ENCODE results near the gene BCAP29. TPM values are rescaled to one million over a fixed set of nuclear protein-coding genes. Genes with fewer than 3 reads are reported as not detected.

BCAP29 gene
- total and polyA plus RNA-seq, 2 of the 8 experiments (the other 6 are each of a cell fraction or from before 2014, with no cell fraction given) = 6.8 to 18.1 TPM

GRCh38 chr7:107609811-107610261, 29.8 kb downstream of the BCAP29 start:
- H3K36me3 ChIP-seq (ENCODE audit: control insufficient read depth in 2 of 4, insufficient read depth in 4 of 4, low read length in 3 of 4) = no peaks in the 10 kb centered on the region; a peak in 1 of 8 replicates
- H2BK120ac ChIP-seq (replicated peaks; ENCODE audit: low read depth, low read length) = no peak overlapping the region
- no peak overlapping the region for H3K9ac ChIP-seq (replicated peaks in 1 of 4; ENCODE audit: extremely low read depth in 1 of 4, low read depth in 3 of 4, low read length in 3 of 4)
- 96% methylated on average over 4 of the region's 4 CpGs; no CpG with 5 or more reads in 1 of the 2 experiments for WGBS, 2 experiments (ENCODE audit: extremely low coverage in 1 of 2, insufficient coverage in 1 of 2, insufficient read length in 1 of 2, insufficient replicate concordance in 2 of 2, low coverage in 1 of 2, low lambda C conversion rate in 2 of 2, missing lambda C conversion rate in 1 of 2)
- H3K9me3 ChIP-seq (ENCODE audit: insufficient read depth in 2 of 2, low read depth in 1 of 2, low read length in 1 of 2) = no peaks in the 10 kb centered on the region
- H4K91ac ChIP-seq (replicated peaks; ENCODE audit: insufficient read length, low read length) = no peak overlapping the region
- no peak overlapping the region for H2AFZ ChIP-seq (ENCODE audit: low read length)
- H2AK5ac ChIP-seq (ENCODE audit: low read depth, low read length) = no peak overlapping the region
- no peaks in the 10 kb centered on the region for H3K27me3 ChIP-seq (replicated peaks in 1 of 4; ENCODE audit: control insufficient read depth in 3 of 4, extremely low read depth in 1 of 4, insufficient read depth in 3 of 4, low read length in 3 of 4)
- H2BK5ac ChIP-seq (ENCODE audit: low read depth, low read length) = no peak overlapping the region
- H4K20me1 ChIP-seq (replicated peaks in 1 of 2; ENCODE audit: control insufficient read depth in 1 of 2, insufficient read depth in 2 of 2, low read length in 2 of 2) = no peaks in the 10 kb centered on the region
- no peak overlapping the region for H3K4me3 ChIP-seq (ENCODE audit: extremely low read depth in 1 of 4, insufficient read depth in 2 of 4, low read depth in 3 of 4, low read length in 4 of 4)
- DNase-seq (ENCODE audit: low read depth in 1 of 2, low spot score in 2 of 2) = no peak
- H3K23ac ChIP-seq (ENCODE audit: insufficient read length) = no peak overlapping the region
- no peak overlapping the region for H4K8ac ChIP-seq (ENCODE audit: extremely low read depth, insufficient read depth, low read length)
- CTCF ChIA-PET (ENCODE audit: partially characterized antibody) = interaction anchor here (0.9 to 1.2 kb wide), 3 partner anchors 35 to 116 kb away, joined by 4 read pairs; no protein-coding TSS in a partner anchor
- no peaks in the 10 kb centered on the region for H3K4me1 ChIP-seq (replicated peaks in 1 of 4; ENCODE audit: control insufficient read depth in 3 of 4, insufficient read depth in 4 of 4, low read length in 3 of 4)
- H3K79me2 ChIP-seq (ENCODE audit: control insufficient read depth in 1 of 2, insufficient read depth in 2 of 2, low read length in 2 of 2) = no peaks in the 10 kb centered on the region
- H2BK12ac ChIP-seq (ENCODE audit: low read depth, low read length) = no peak overlapping the region
- no peak for FAIRE-seq
- H3K56ac ChIP-seq (replicated peaks; ENCODE audit: insufficient read length, low read depth, low read length) = no peak overlapping the region
- H3K79me1 ChIP-seq (ENCODE audit: low read depth, low read length) = no peaks in the 10 kb centered on the region
- no peak overlapping the region for H3K4ac ChIP-seq (replicated peaks; ENCODE audit: insufficient read length, low read depth, low read length)
- H3K14ac ChIP-seq (ENCODE audit: insufficient read length) = no peak overlapping the region
- no peak overlapping the region for H4K5ac ChIP-seq (ENCODE audit: insufficient read length, low read depth, low read length)
- no peaks in the 10 kb centered on the region for H3K23me2 ChIP-seq (ENCODE audit: low read depth, low read length)
- H3K18ac ChIP-seq (ENCODE audit: extremely low read depth, low read length) = no peak overlapping the region
- H3K4me2 ChIP-seq (ENCODE audit: insufficient read depth in 1 of 2, low read depth in 2 of 2, low read length in 2 of 2) = no peak overlapping the region
- no peak overlapping the region for H2BK15ac ChIP-seq (ENCODE audit: low read length)
- POLR2A ChIA-PET (ENCODE audit: partially characterized antibody) = no interaction called here
- no peak overlapping the region for H3K27ac ChIP-seq (ENCODE audit: low read depth, low read length)
- H2BK20ac ChIP-seq (ENCODE audit: low read length) = no peak overlapping the region
- no peak for TF ChIP-seq TAF7 (optimal IDR thresholded peaks at IDR 0.05; ENCODE audit: borderline replicate concordance, low read depth, low read length)

All from H1 (cell line).